CD4-positive, alpha-beta T cell treated with Interferon gamma for 1 hour (primary cell): ENCODE results near the gene CPXM1.

Experiments used
- DNase-seq: peaks from one replicate; pipeline ENCODE4 v3.0.0-alpha.2; 2020

The CPXM1 gene

DNA sequence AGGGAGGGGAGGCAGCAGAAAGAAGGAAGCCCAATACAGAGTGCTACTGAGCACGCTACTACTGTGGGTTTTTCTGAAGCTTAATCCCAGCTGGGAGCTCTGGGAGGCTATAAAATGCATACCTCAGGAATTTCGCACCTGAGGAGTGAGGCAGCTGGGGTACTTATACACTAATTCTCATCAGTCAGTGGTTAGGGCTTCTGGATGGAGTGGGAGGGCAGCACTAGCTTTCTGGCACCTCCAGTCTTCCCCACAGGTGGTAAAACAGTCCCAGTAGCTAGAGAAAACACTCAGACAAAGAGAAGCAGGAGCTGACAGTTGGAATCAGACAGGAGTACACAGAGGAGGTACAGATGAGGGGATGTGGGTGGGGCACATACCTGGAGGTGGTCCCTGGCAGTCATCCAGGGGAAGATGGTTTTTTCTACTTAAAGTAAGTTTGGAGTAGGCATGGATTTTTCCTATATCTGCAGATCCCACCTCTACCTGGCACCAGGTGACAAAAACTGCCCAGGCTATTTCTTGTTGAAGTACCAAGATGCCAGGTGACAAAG, 37.8 kb downstream of the CPXM1 start:
- DNase-seq, result no peak

DNA sequence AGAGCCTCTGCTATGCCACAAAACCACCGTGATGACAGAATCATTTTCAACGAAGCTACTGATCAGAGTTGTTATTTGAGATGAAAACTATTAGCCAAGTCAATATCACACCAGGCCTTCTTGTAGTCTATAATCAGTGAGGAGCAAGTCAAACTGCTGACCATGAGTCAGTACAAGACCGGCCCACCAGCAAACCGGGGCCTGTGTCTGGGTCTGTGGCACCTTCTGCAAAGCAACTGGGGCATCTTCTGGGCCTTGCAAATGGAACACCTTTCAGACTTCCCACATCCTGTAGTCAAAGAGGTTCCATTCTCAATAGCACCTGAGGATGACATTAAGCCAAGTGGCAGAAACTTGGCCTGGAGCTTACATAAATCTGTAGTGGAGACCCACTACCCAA, 38.5 kb downstream of the CPXM1 start:
- DNase-seq, result no peak

GRCh38 chr20:2760952-2761305, 39.5 kb downstream of the CPXM1 start:
- DNase-seq, result no peak

DNA sequence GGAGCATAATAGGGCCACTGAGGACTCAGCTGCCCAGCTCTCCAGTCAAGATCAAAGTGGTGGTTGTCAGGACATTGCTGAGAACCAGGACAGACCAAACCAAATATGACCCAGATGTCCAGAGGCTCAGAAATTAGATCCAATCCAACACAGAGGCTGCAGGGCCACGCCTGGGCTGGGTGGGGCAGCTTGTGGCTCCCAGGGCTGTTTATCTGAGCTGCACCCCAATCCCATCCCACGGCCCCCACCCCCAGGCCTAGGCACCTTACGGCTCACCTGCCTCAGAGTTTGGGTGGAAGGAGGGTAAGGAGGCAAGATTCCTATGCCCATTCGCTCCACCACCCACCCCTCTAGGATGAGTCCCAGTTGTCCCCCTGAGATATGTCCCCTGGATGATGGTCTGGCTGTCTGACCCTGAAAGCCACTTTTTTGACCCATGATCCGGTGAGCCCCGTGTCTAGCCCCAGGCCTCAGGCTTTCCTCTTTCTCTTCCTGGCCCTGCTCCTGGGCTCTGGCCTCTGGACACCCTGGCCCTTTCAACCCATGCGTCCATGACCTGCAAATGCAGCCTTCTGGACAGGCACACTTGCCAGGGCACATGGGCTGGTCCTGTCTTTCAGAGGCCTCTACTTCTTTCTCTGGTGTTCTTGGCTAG, 40.0 kb downstream of the CPXM1 start:
- no peak for DNase-seq

GRCh38 chr20:2759603-2760296, 40.7 kb downstream of the CPXM1 start:
- no peak for DNase-seq

GRCh38 chr20:2759143-2759542, 41.3 kb downstream of the CPXM1 start:
- no peak for DNase-seq

DNA sequence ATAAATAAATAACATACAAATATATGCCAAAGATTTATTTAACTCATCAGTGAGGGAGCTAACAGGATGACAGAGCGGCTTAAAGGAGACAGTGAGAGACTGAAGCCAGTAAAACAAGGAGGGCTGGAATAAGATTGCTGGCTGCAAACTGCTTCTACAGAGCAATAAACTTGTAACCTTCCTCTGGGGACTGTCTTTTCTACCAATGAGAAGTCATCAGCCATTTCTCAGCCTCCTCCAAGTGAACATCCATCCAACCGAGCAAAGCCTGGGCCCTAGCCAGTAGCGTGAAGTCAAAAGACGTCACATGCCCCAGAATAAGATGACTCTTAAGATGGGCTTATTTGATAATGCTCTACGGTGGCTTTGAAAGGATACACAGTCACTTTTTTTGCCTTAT, 42.5 kb downstream of the CPXM1 start:
- DNase-seq, result no peak

GRCh38 chr20:2757001-2757400, 43.4 kb downstream of the CPXM1 start:
- no peak for DNase-seq

- DNase-seq, result no peak
Observed at GRCh38 chr20:2756056-2756611, 44.3 kb downstream of the CPXM1 start.

DNA sequence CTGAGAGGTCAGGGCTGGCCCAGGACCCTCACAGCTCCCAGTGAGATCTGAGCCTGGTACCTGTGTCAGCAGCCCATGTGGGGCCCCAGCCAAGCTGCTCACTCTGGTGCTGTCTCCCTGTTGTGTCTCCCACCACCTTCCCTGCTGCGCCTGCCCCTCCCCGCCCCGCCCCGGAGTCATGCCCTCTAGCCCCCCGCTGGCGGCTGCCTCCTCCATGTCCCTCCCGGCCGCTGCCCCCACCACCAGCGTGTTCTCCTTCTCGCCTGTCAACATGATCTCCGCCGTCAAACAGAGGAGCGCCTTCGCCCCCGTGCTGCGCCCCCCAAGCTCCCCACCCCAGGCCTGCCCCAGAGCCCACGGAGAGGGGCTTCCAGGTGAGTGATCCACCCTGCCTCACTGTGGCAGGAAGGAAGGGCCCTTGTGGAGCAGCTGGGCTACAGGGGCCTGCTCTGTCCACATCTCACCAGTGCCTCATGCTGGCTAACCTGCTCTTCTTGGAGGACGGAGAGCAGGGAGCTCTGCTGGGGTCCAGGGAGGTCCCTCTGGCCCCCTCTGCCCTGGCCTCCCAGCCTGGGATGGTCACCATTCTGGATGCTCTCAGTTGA, 44.9 kb downstream of the CPXM1 start:
- no peak for DNase-seq

GRCh38 chr20:2754424-2754823, 46.0 kb downstream of the CPXM1 start:
- DNase-seq, result no peak

DNA sequence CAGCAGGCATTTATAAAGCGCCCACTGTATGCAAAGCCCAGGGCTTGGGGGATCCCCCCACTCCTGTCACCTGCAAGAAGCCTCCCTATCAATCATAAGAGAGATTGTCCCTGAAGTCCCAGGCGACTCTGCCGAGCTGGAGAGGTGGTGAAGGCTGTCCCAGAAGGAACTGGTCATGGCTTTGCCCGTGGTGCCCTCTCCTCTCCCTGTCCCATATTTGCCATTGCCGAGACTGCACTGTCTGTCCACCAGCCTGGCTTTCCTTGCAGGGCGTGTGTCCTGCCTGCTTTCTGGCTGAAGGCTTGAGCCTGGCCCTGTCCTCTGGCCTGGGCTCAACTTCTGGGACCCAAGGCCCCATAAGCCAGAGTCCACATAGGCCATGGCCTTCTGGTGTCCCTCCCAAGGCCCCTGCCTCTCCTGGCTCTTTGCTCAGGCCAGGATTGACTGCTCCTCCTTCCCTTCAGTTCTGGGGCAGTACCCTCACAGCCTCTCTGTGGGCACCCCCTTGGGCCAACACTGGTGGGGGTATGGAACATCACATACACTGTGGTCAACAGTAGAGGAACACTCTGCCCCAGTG, 46.9 kb downstream of the CPXM1 start:
- DNase-seq, result no peak

- DNase-seq, result peak; percentile 28
Observed at GRCh38 chr20:2752567-2753460, 47.6 kb downstream of the CPXM1 start.

GRCh38 chr20:2751878-2752566, 48.4 kb downstream of the CPXM1 start:
- peak; percentile 41 for DNase-seq

- no peak for DNase-seq
Observed at GRCh38 chr20:2751347-2751877, 49.0 kb downstream of the CPXM1 start.

DNA sequence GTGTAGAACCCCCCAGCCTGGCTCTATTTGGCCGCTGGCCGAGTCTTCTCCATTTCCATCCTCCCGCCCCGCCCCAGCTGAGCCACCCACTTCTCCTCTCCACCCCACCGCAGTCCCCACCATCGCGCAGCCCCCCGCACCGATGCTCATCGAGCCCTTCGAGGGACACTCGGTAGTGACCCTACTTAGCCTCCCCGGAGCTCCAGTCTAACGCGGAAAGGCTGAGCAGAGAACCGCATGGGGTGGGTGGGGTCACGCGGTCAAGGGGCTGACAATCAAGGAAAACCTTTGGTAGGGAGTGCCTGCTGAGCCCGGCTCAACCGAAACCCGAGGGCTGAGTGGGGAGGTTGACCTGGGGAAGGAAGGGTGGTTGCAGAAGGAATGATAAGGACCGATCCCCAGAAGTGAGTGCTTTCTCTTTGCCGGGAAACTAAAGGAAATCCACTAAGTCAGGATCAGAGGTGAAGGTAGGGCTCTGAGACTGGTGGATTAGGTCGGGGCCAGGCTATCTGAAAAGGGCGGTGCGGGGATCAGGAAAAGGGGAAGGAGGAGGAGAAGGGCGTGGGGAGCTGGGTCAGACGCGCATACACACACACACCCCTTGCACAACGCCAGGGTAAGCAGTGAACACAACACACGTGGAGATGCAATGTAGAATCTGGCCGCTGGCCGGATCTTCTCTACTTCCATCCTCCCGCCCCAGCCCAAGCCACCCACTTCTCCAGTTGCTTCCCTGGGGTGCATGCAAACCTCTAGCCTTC, 49.8 kb downstream of the CPXM1 start:
- peak; percentile 43 for DNase-seq

- DNase-seq, result no peak
Observed at GRCh38 chr20:2749951-2750490, 50.4 kb downstream of the CPXM1 start.

DNA sequence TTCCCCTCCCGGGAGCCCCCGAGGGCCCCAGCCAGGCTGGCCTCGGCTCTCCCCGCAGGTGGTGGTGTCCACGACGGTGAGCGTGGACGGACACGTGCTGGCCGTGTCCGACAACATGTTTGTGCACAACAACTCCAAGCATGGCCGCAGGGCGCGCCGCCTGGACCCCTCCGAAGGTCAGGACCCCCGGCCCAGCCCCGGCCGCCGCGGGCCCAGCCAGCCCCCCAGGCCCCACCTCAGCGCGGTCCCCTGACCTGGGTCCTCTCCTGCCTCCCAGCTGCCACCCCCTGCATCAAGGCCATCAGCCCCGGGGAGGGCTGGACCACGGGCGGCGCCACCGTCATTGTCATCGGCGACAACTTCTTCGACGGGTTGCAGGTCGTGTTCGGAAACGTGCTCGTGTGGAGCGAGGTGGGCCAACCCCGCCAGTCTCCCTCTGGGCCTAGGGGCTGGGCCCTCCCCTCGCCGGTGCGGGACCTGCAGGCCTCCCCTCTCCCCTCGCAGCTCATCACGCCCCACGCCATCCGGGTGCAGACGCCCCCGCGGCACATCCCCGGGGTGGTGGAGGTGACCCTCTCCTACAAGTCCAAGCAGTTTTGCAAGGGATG, 51.0 kb downstream of the CPXM1 start:
- no peak for DNase-seq

- DNase-seq, result no peak
Observed at GRCh38 chr20:2748551-2749342, 51.7 kb downstream of the CPXM1 start.
